HFF-Myc (cell line): ENCODE results near the gene ETV6.

Experiments used
- DNase-seq: peaks from one replicate; pipeline ENCODE4 v3.0.0-alpha.2; 2011; ENCODE audit warnings: low read depth; ENCODE audit errors: extremely low read depth
- H3K4me3 ChIP-seq: replicated peaks from 2 replicates; pipeline ENCODE4 v1.5.1; 2011; ENCODE audit warnings: low read depth, mild to moderate bottlenecking, control low read depth, low read length
- CTCF ChIP-seq: IDR thresholded peaks from 2 replicates; pipeline ENCODE4 v1.5.1; 2012; ENCODE audit warnings: mild to moderate bottlenecking, low read depth, low read length, control low read depth; ENCODE audit errors: missing control alignments

Gene ETV6

GRCh38 chr12:11696084-11696483 lies 46.6 kb downstream of the ETV6 start:
- no peak for TF ChIP-seq CTCF
- DNase-seq = no peak
- no peak overlapping the region for H3K4me3 ChIP-seq

- no peak overlapping the region for H3K4me3 ChIP-seq
- DNase-seq = no peak
- TF ChIP-seq CTCF = no peak
Measured at GRCh38 chr12:11697131-11697530, 47.7 kb downstream of the ETV6 start.

GRCh38 chr12:11697670-11698387 lies 48.4 kb downstream of the ETV6 start:
- no peak overlapping the region for H3K4me3 ChIP-seq
- DNase-seq = no peak
- TF ChIP-seq CTCF = no peak

- no peak for TF ChIP-seq CTCF
- H3K4me3 ChIP-seq = no peak overlapping the region
- no peak for DNase-seq
Measured at GRCh38 chr12:11698729-11699128, 49.3 kb downstream of the ETV6 start.

- DNase-seq = no peak
- TF ChIP-seq CTCF = no peak
- no peak overlapping the region for H3K4me3 ChIP-seq
Measured at GRCh38 chr12:11701433-11701832, 52.0 kb downstream of the ETV6 start.

GRCh38 chr12:11702959-11703358 lies 53.5 kb downstream of the ETV6 start:
- TF ChIP-seq CTCF = no peak
- H3K4me3 ChIP-seq = no peak overlapping the region
- DNase-seq = no peak

GRCh38 chr12:11703378-11703777 lies 53.9 kb downstream of the ETV6 start:
- DNase-seq = no peak
- TF ChIP-seq CTCF = no peak
- H3K4me3 ChIP-seq = no peak overlapping the region
